Left forelimb (tissue), 1 donor: ENCODE results near the gene DEPDC1B.
"Not testable (repeated sequence)": the region's sequence is repeated elsewhere in the genome, so short reads cannot be mapped to it uniquely, and the experiment has no call there.

Experiments
- DNase-seq: peaks from one replicate; pipeline ENCODE4 v3.0.0-alpha.2; 2018; ENCODE audit warnings: low spot score

The DEPDC1B gene

GRCh38 chr5:60648175-60648574 lies 51.8 kb downstream of the DEPDC1B start:
- DNase-seq = no peak

GRCh38 chr5:60640901-60641300 lies 59.1 kb downstream of the DEPDC1B start:
- no peak for DNase-seq

- DNase-seq = no peak
These were observed 60.4 kb downstream of the DEPDC1B start for GRCh38 chr5:60639544-60639943.

- no peak for DNase-seq
These were observed 61.7 kb downstream of the DEPDC1B start for GRCh38 chr5:60638300-60638699.

GRCh38 chr5:60636644-60637043 lies 63.3 kb downstream of the DEPDC1B start:
- DNase-seq = no peak

GRCh38 chr5:60636001-60636400 lies 64.0 kb downstream of the DEPDC1B start:
- no peak for DNase-seq

- no peak for DNase-seq
These were observed 65.9 kb downstream of the DEPDC1B start for GRCh38 chr5:60634051-60634450.

GRCh38 chr5:60633341-60633740 lies 66.6 kb downstream of the DEPDC1B start:
- DNase-seq = no peak

- no peak for DNase-seq
These were observed 67.8 kb downstream of the DEPDC1B start for GRCh38 chr5:60632153-60632552.

- no peak for DNase-seq
These were observed 69.1 kb downstream of the DEPDC1B start for GRCh38 chr5:60630836-60631235.

- DNase-seq = no peak
These were observed 69.8 kb downstream of the DEPDC1B start for GRCh38 chr5:60630179-60630578.

GRCh38 chr5:60624875-60625274 lies 75.1 kb downstream of the DEPDC1B start:
- not testable (repeated sequence) for DNase-seq

- not testable (repeated sequence) for DNase-seq
These were observed 79.2 kb downstream of the DEPDC1B start for GRCh38 chr5:60620752-60621151.

- no peak for DNase-seq
These were observed 86.1 kb downstream of the DEPDC1B start for GRCh38 chr5:60613826-60614225.

GRCh38 chr5:60611099-60611740 lies 88.7 kb downstream of the DEPDC1B start:
- no peak for DNase-seq

GRCh38 chr5:60604771-60605170 lies 95.2 kb downstream of the DEPDC1B start:
- no peak for DNase-seq

GRCh38 chr5:60598424-60598823 lies 101.5 kb downstream of the DEPDC1B start:
- no peak for DNase-seq

- no peak for DNase-seq
These were observed 102.2 kb downstream of the DEPDC1B start for GRCh38 chr5:60597572-60598320.

GRCh38 chr5:60594715-60595477 lies 105.1 kb downstream of the DEPDC1B start:
- DNase-seq = no peak

- DNase-seq = no peak
These were observed 109.8 kb downstream of the DEPDC1B start for GRCh38 chr5:60590172-60590571.

- not testable (repeated sequence) for DNase-seq
These were observed 112.7 kb downstream of the DEPDC1B start for GRCh38 chr5:60587312-60587711.

GRCh38 chr5:60586307-60586901 lies 113.6 kb downstream of the DEPDC1B start:
- DNase-seq = no peak

GRCh38 chr5:60585618-60586017 lies 114.3 kb downstream of the DEPDC1B start:
- DNase-seq = no peak
